HG03097 (cell line): ENCODE data around the gene DLGAP1.
"Not testable (repeated sequence)": the region's sequence is repeated elsewhere in the genome, so short reads cannot be mapped to it uniquely, and the experiment has no call there.

Experiments used
- ATAC-seq: cut with Tn5 transposase; IDR thresholded peaks from one replicate; pipeline ENCODE4 v1.9.1; 2021; ENCODE audit not compliant: unreplicated experiment, low FRiP score

Gene DLGAP1

DNA sequence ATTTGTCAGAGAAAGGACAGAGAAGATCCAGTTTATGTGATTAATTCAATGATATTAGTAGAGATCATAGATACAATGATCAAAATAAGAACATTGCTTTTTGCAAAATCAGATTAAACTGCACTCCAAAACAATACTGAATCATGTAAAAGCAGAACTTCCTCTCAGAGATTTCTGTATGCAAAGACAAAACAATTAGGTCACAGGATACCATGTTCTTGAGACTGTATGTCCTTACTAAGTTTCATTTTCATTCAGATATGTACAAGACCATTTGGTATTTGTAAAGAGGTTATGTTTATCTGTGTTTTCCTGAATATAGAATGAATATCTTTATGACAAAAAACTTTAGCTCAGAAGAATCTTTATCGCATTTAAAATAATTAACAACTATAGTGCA is 161.8 kb downstream of the DLGAP1 start:
- ATAC-seq, result no peak

DNA sequence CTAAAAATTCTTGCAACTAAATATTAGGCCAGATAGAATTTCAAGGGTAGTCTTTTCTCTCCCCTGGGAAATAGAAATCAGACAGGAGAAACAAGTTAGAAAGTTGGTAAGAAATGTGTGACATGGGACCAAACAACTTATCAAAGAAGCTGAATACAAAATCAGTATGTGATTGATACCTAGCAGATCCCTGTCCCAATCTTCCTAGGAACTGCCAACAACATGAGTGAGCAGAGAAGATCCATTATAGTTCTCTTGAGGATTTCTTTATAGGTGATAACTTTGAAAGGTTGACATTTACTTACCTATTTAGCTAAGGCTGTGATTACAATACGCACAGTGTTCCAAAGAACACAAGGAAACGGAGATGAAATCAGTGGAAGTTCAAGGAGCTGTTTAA is 162.4 kb downstream of the DLGAP1 start:
- no peak for ATAC-seq

DNA sequence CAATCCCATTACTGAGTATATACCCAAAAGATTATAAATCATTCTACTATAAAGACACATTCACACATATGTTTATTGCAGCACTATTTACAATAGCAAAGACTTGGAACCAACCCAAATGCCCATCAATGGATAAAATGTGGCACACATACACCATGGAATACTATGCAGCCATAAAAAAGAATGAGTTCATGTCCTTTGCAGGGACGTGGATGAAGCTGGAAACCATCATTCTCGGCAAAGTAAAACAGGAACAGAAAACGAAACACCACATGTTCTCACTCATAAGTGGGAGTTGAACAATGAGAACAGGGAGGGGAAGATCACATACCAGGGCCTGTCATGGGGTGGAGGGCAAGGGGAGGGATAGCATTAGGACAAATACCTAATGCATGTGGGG is 167.8 kb downstream of the DLGAP1 start:
- not testable (repeated sequence) for ATAC-seq

DNA sequence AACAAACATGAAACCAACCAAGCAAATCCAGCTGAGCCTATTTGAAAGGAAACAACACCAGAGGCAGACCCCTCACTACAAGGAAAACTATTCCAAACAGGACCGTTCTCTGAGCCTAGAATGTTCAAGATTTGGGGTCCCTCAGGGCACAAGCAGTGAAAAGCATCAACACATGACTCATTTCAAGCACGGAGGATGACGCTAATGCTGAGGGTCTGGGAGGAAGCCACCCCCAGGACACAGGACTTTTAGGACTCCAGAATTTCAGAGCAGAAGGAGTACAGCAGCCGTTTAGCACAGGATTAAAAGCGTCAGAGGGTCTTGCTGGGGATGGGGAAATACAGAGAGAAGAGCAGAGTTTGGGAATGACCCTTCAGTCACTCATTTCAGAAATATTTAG is 168.9 kb downstream of the DLGAP1 start:
- ATAC-seq, result no peak

DNA sequence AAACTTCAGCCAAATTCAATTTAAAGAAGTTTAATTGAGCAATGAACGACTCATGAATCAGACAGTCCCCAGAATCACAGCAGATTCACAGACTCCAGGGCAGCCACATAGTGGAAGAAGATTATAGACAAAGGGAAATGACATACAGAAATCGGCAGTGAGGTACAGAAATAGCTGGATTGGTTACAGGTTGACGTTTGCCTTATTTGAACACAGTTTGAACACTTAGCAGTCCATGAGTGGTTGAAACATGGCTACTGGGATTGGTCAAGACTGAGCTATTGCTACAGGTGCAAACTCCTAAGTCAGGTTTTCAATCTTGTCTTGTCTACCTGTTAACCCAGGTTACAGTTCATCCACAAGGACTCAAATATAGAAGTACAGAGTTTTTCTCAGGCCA is 169.6 kb downstream of the DLGAP1 start:
- no peak for ATAC-seq

DNA sequence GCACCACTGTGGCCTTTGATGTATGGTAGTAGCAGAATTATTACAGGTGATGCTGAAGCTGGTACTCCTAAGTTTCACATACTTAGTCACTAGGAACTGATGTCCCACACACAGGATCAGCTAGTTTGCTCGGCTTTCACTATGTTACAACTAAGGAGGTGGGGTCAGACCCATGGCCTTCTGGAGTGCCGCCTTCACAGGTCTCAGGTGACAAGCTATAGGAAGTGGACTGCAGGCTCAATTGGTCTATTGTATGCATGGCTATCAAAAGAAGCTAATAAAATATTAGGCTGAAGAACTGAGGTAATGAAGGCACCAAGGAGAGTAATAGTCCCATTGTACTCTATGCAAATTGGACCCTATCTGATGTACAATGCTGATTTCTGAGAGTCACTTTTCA is 170.6 kb downstream of the DLGAP1 start:
- ATAC-seq, result no peak

DNA sequence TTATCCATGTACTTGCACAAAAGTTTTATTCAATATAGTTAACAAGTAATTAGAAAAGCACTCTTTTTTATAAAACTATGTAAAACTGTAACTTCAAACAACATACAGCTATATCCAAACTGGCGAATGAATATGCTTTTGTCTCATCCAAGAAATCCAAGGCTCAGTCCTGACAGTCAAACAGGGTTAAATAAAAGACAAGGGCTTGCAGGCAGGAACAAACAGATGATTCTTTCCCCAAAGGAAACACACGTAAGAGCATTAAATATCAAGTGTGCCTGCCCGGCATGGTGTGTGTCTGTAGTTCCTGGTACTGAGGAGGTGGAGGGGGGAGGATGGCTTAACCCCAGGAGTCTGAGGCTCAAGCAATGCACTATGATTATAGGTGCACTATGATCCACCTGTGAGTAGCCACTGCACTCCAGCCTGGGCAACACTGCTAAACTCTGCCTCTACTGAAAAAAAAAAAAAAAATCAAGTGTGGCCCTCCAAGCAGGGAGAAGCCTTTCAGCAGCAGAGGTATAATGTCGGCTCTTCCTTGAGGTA is 171.3 kb downstream of the DLGAP1 start:
- ATAC-seq, result no peak

DNA sequence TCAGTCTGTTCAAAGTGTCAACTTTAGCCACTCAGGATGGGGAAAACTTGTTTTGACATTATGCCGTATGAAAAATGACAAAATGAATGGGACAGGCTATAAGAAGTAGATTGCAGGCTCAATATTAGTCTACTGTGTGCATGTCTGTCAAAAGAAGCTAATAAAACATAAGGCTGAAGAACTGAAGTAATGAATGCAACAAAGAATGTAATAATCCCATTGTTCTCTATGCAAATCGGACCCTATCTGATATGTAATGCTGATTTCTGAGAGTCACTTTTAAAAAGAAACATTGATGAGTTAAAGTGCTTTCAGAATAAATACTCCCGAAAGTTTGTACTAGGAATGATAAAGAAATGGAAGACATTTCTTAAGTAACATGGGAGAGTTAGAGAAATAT is 172.2 kb downstream of the DLGAP1 start:
- ATAC-seq, result no peak

DNA sequence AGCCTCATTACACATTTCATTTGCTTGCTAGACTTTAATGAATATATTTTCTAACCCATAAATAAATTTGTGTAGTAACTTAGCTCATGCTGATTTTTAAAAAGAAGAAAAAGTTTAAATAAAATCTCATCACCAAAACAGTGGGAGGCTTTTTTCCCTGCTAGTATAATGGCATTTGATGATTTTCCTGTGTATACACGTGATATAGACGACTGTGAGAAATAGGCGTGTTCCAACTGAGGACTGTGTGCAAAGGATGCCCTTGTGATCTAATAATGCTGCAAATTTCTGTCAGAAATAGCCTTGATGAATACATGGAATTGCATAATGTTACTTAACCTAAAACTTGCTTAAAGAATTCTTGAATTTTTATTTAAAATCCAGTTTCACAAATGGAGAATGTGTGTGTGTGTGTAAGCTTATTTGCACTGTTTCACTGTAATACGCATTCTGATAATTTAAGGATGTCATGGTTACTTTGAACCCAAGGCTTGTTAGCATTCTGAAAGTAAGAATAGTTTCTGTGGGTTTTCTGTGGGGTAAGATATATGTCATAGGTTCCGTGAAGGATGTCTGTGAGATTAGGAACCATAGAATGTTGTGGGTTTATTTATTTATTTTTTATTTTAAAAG is 178.0 kb downstream of the DLGAP1 start:
- ATAC-seq, result no peak

DNA sequence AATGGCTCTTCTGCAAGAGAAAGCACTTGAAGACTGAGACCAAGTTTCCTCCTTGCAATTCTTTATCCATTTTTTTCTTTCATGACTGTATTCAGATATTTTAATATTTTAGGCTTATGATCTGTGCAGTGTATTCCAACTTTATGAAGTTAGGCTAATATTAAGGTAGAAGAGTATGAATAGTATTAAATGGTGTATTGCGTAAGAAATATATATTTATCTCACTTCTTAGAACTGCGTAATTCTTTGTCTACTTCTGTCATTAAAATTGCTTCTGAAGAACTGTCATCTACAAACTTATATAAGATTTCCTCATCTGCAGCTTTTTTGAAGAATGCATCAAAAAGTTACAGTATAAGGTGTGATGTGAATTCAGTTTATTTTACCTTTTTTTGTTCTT is 183.2 kb downstream of the DLGAP1 start:
- no peak for ATAC-seq

DNA sequence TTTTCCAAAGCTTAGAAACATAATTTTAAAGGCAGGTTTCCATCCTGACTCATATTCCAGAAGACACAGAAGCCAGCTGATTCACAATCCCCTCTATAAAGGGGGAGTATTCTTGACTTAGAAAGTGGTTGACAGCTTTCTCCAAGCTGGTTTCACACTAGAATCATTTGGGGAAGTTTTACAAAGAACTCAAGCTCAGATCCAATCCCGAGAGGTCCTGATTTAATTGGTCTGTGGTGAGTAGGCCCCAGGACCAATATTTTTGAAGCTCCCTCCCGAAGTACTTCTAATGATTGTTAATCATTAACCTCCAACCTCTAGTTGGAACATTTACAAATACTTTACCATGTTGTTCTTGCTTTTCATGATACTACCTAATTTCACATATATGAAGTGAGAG is 184.1 kb downstream of the DLGAP1 start:
- ATAC-seq, result no peak

DNA sequence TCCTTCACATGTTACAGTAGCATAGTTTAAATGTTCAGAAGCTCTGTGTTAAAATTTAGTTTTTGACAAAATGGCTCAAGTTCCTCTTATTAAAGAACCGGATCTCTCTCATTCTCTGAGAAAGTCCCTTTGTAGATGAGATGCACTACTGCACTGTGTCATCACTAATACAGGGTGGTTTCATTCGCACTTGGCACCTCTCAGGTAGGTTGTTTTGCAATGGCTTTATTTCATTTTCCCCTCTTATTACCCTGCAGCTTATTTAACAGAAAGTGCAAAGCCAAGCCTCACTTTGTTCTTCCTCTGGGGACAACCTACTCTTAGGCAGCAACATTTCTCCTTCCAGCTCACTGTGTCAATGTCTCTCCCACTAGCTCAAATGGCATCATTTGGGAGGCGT is 185.1 kb downstream of the DLGAP1 start:
- ATAC-seq, result no peak

DNA sequence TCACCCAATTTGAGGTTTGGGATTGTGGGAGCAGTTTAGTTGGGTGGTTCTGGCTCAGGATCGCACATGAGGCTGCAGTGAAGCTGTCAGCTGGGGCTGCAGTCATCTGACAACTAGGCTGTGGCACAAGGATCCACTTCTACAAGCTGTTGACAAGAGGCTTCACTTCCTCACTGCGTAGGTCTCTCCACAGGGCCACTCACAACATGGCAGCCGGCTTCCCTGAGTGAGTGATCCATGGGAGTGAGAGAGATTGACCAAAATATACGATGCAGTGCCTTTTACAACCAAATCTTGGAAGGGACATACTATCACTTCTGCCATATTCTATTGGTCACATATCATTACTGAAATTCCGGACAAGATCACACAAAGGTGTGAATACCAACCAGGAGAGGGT is 187.5 kb downstream of the DLGAP1 start:
- no peak for ATAC-seq

DNA sequence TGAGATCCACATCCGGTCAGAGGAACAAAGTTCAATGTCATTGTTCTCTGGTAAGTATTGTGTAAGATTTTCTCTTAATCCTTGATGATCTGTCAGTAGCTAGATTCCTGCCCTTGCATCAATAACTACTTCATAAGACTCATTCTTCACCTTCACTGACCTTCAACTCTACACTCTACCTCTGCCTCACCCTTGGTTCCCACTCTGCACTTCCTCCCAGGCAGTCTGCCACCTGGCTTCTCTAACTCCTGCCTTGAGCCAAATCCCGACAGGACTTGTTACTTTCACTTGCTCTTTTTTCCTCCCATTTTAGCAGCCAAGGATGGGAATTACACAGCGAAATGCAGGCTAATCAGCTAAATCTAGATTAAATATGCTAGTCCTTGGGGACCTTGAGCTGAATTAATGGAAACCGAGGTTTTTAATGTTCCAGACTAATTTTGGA is 190.7 kb downstream of the DLGAP1 start:
- ATAC-seq, result no peak

DNA sequence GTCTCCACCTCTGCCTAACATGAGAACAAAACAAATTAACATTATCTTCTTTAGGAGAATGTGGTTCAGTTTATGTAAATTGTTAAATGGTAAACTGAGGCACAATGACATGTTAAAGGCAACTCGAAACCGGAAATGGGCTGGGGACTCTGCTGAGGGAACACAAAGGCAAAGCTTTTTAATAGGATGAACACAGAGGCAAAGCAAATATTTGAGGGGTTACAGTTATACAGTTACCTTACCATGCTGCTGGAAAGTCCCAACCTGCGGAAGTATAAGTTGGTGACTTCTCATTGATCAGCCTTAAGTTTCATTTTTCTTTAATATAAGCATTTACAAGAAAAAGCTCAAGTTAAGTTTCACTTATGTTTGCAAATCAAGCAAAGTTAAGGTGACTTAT is 195.0 kb downstream of the DLGAP1 start:
- no peak for ATAC-seq

DNA sequence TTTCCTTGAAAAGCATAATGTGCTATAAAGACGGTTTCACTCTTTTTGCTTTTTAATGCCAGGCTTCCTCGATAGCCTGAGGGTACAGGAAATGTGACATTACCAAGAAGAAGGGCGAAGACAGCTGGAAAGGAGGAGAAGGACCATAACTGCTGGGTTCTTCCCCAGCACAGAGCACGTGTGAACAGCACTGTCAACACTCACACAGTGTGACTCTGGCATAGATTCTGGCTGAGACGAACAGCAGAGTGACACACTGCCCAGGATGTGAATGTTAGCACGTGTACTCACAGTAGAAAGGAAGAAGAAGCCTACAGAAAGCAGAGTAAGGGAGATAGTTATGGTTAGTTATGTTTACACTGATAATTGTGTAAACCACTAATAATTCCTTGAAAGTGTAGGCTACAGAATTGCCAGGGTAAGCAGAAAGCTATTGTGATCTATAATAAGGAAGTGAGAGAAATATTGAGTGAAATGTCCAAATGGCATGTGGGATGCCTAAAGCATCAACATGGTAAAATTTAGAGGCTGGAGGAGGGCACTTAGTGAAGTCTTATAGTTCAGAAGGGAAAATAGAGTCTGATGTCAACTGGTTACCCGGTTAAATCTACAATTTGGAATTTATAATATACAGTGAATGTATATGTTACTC is 198.2 kb downstream of the DLGAP1 start:
- ATAC-seq, result no peak

DNA sequence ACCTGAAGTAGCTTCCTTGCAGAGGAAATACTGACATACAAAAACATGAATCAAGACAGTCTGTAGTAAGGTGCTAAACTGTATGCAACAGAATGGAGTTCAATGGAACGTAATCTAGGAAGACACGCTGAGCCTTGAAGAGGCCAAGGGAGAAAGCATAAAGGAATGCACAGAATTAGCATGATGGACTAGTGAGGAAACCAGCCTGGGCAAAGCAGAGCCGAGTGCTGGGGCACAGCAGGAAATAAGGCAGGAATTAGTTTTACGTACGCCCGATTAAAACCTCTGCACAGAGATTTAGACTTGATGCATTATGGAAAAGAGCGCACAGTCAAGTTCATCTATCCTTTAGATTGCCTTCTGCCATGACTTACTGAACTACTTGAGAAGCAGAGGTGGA is 200.3 kb downstream of the DLGAP1 start:
- ATAC-seq, result no peak

DNA sequence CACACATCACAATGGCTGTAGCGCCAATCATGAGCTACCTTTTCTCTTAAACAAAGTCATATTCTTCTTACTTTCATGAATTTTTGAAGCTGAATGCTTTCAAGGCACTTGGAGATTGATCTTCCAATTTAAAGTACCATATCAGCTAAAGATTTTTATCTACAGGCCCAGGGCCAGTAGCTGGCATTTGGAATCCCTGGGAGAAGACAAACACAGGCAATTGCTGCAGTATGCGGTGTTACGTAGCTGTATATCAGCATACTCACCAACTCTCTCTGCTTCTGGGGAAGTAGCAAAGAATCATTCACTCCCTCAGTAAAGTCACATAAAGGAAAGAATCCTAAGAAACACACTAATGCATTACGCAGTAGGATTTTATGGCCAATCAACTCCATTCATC is 202.3 kb downstream of the DLGAP1 start:
- no peak for ATAC-seq

DNA sequence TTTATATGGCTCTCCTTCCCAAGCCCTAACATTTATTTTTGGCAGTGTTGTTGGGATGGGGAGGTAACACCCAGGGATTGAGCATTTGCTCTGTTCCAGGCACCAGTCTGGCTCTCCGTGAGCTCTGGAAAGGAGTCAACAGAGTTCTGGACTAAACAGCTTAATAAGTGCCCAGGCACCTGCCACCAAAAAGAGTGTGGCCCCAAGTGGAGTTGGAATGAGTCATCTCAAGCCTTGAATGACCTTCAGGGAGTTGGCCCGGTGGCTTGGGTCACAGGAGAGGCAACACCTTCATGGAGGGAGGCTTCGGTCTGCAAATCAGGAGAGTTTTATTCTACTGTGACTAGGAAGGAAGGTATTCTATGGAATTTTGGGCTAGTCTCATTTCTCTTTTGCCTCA is 203.2 kb downstream of the DLGAP1 start:
- ATAC-seq, result no peak

DNA sequence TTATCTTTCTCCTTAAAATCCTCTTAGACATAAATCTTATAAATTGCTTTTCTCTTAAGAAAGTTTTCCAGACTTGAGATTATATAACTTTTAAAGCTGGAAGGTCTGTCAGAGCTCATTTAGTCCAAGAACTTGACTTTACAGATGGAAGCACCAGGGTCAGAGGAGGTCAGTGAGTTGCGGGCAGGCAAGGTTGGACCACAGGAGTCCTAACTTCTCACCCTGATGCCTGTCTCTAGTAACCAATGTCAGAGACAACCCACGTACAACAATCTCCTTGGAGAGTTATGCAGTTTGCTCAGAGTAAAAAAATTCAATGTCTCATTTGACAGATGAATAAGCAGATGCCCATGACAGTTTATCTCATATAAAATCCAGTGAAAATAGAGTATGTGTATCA is 203.9 kb downstream of the DLGAP1 start:
- ATAC-seq, result no peak

DNA sequence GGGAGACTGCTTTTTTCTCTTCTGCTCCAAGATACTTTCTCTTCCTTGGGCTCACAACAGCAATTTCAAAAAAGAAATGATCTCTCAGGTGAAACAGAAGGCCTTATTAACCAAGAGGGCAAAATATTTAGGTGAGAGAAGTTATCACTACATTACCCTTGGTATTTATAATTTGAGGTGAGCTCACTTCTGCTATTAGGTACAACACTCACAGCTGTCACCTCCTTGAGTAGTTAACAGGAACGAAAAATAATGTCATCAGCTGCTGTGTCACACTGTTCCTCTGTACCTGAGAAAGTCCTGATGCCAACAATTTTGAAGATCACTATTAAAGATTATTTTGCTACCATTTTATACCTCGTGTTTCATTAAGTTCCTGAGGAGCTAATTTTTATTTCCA is 205.0 kb downstream of the DLGAP1 start:
- ATAC-seq, result no peak

DNA sequence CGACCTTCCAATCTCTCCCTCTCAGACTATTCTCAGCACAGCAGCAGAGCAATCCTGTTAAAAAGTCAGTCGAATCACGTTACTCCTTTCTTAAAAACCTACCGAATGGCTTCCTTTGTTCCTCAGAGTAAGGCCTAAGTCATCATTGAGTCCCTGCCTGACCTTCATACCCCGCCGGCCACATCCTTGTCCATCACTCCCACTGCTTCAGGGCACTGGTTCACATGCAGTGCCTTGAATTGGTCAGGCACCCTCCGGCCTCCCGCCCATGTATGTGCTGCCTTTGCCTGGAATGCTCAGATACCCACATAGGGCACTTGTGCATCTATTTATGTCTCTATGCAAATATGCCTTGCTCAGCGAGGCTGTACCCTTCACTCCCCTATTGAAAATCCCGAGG is 206.4 kb downstream of the DLGAP1 start:
- no peak for ATAC-seq
